B cell (primary cell): Measurements from ENCODE around the gene HDHD5. TPM values are rescaled to one million over a fixed set of nuclear protein-coding genes. Genes with fewer than 3 reads are reported as not detected.

Experiments used
- ATAC-seq: fragments of 200-7000 bp; cut with Tn5 transposase; one replicate; pipeline ENCODE4 v1.10.0; 2021; ENCODE audit warnings: low read depth, mild to moderate bottlenecking, moderate number of reproducible peaks, moderate library complexity
- CTCF ChIA-PET: fragments of 350-600 bp; sonication (Branson Sonifier 250); formaldehyde crosslinking; loops from one replicate; lab custom pipeline; 2021; ENCODE audit warnings: antibody characterized with exemption, inconsistent platforms; lab: Charles Lee
- POLR2A ChIA-PET: fragments of 350-600 bp; sonication (Branson Sonifier 250); formaldehyde crosslinking; loops from one replicate; lab custom pipeline; 2021; ENCODE audit warnings: antibody characterized with exemption; lab: Charles Lee
- DNase-seq: peaks from one replicate; pipeline ENCODE4 v3.0.0; 2013
- H2AFZ ChIP-seq: 2 replicates; pipeline ENCODE4 v1.6.1; 2012; ENCODE audit warnings: mild to moderate bottlenecking, low read depth, low read length; ENCODE audit not compliant: insufficient read depth, poor library complexity, severe bottlenecking
- H3K27ac ChIP-seq, 2 donors: 1 replicate in 1 of 2; 2 replicates in 1 of 2; pipeline ENCODE4 v1.5.1; 2012 to 2013; ENCODE audit warnings: low read length in 2 of 2, mild to moderate bottlenecking in 2 of 2, moderate library complexity in 1 of 2
- H3K27me3 ChIP-seq, 4 experiments: fragments of 200-600 bp in 1 of 4; sonication (generic) in 1 of 4; replicated peaks in 1 of 4; 1 replicate in 2 of 4; 2 replicates in 2 of 4; pipeline versions ENCODE4 v1.6.1 to v1.7.0; 2013 to 2016; ENCODE audit warnings: low read length in 3 of 4, mild to moderate bottlenecking in 2 of 4, mixed read lengths in 1 of 4, moderate library complexity in 1 of 4; ENCODE audit not compliant: insufficient read depth in 4 of 4, control insufficient read depth in 3 of 4; ENCODE audit errors: control extremely low read depth in 1 of 4
- H3K36me3 ChIP-seq, 2 experiments: replicated peaks in 1 of 2; 1 replicate in 1 of 2; 2 replicates in 1 of 2; pipeline versions ENCODE4 v1.6.1 to v1.7.1; 2013; ENCODE audit warnings: low read length in 1 of 2; ENCODE audit not compliant: insufficient read depth in 2 of 2, control insufficient read depth in 1 of 2; ENCODE audit errors: control extremely low read depth in 1 of 2, extremely low read depth in 1 of 2
- H3K4me1 ChIP-seq, 2 donors: fragments of 200-600 bp in 1 of 2; sonication (generic) in 1 of 2; 1 replicate in 1 of 2; 2 replicates in 1 of 2; pipeline versions ENCODE4 v1.5.1 to v1.6.1; 2013 to 2017; ENCODE audit warnings: low read length in 2 of 2; ENCODE audit not compliant: control insufficient read depth in 2 of 2, insufficient read depth in 2 of 2
- H3K4me2 ChIP-seq: replicated peaks from 2 replicates; pipeline ENCODE3; 2012; ENCODE audit warnings: mild to moderate bottlenecking, low read depth, low read length; ENCODE audit not compliant: poor library complexity, severe bottlenecking
- H3K4me3 ChIP-seq, 5 experiments: fragments of 200-600 bp in 1 of 5; sonication (generic) in 1 of 5; 1 replicate in 3 of 5; 2 replicates in 2 of 5; pipeline versions ENCODE4 v1.5.1 to v1.7.0; 2011 to 2016; ENCODE audit warnings: low read length in 4 of 5, mild to moderate bottlenecking in 4 of 5, low read depth in 2 of 5, control low read depth in 1 of 5, moderate library complexity in 1 of 5; ENCODE audit not compliant: insufficient read depth in 1 of 5; ENCODE audit errors: control extremely low read depth in 1 of 5, extremely low read depth in 1 of 5
- H3K79me2 ChIP-seq: fragments of 200-600 bp; sonication (generic); one replicate; pipeline ENCODE4 v1.6.0; 2016; ENCODE audit warnings: low read length; ENCODE audit not compliant: control insufficient read depth, insufficient read depth
- H3K9ac ChIP-seq: fragments of 200-600 bp; sonication (generic); 2 replicates; pipeline ENCODE4 v1.6.1; 2017; ENCODE audit warnings: mild to moderate bottlenecking, low read length, moderate library complexity
- H3K9me3 ChIP-seq, 3 donors: one replicate each; pipeline versions ENCODE4 v1.6.1 to v1.7.1; 2013; ENCODE audit warnings: low read length in 2 of 3; ENCODE audit not compliant: control insufficient read depth in 2 of 3, insufficient read depth in 1 of 3; ENCODE audit errors: control extremely low read depth in 1 of 3
- H4K20me1 ChIP-seq: 2 replicates; pipeline ENCODE4 v1.6.0; 2012; ENCODE audit warnings: mild to moderate bottlenecking, low read length; ENCODE audit not compliant: insufficient read depth, control insufficient read depth, poor library complexity, severe bottlenecking
- H3K27ac Mint-ChIP-seq: one replicate; pipeline ENCODE4 v1.8.0; 2021; ENCODE audit warnings: mixed read lengths
- H3K27me3 Mint-ChIP-seq: one replicate; pipeline ENCODE4 v1.8.0; 2021; ENCODE audit warnings: mixed read lengths
- H3K4me1 Mint-ChIP-seq: one replicate; pipeline ENCODE4 v1.8.0; 2021; ENCODE audit warnings: mixed read lengths
- H3K4me3 Mint-ChIP-seq: one replicate; pipeline ENCODE4 v1.8.0; 2021; ENCODE audit warnings: mixed read lengths
- H3K9me3 Mint-ChIP-seq: one replicate; pipeline ENCODE4 v1.8.0; 2022; ENCODE audit warnings: mixed read lengths; ENCODE audit not compliant: insufficient read depth
- CTCF ChIP-seq: fragments of 200-600 bp; IDR thresholded peaks from one replicate; pipeline ENCODE4 v1.8.0; 2022; ENCODE audit warnings: antibody characterized with exemption, mild to moderate bottlenecking
- EZH2 ChIP-seq: IDR thresholded peaks from 2 replicates; pipeline ENCODE4 v1.6.1; 2012; ENCODE audit warnings: borderline replicate concordance, low read depth, mild to moderate bottlenecking, moderate library complexity, low read length; ENCODE audit not compliant: insufficient read depth, poor library complexity, severe bottlenecking
- WGBS: methylation state at CpG from one replicate; pipeline ENCODE4 v1.1.5; 2013; ENCODE audit warnings: missing lambda C conversion rate; ENCODE audit not compliant: insufficient coverage; 5-methylcytosine and 5-hydroxymethylcytosine counted together
- intact Hi-C: fragments of 100-400 bp; cut with micrococcal nuclease; formaldehyde crosslinking; loops from one replicate; pipeline ENCODE4 v1.10.0; 2022
- polyA plus RNA-seq: library from polyadenylated mRNA; depleted of rRNA; stranded (reverse); fragments of >200 nt; gene quantifications from 2 replicates; pipeline ENCODE4 v1.2.3, GENCODE V29; 2012
- total RNA-seq, 2 donors: library from RNA; stranded (reverse); fragments of 120-200 nt in 1 of 2; gene quantifications; 1 replicate in 1 of 2; 2 replicates in 1 of 2; pipeline versions ENCODE4 v1.2.3 to v1.2.4, GENCODE V29; 2013 to 2022

The HDHD5 gene
- total and polyA plus RNA-seq, 2 donors (not counting 1 experiment from before 2014, with no cell fraction given): 17.7 to 37.7 TPM

- intact Hi-C loops: no loop called here
- CTCF ChIA-PET: no interaction called here
- TF ChIP-seq CTCF (no peak), EZH2 (no peak)
Observed at GRCh38 chr22:17199003-17199731, 40.1 kb upstream of the HDHD5 start.

GRCh38 chr22:17198170-17199002 is 39.3 kb upstream of the HDHD5 start:
- Histone ChIP-seq H4K20me1 (peaks cover 40% of the 10 kb centered on the region), H3K4me1 (no peaks in the 10 kb centered on the region), H3K27me3 (no peaks in the 10 kb centered on the region), H3K4me3 (no peak overlapping the region), H2AFZ (no peak overlapping the region), H3K9ac (no peak overlapping the region), H3K9me3 (no peaks in the 10 kb centered on the region), H3K36me3 (peaks cover 5 to 39% of the 10 kb centered on the region in 2 experiments), H3K27ac (no peak overlapping the region), H3K4me2 (no peak overlapping the region), H3K79me2 (peaks cover 10% of the 10 kb centered on the region)
- Mint-ChIP-seq H3K4me3 (no peak overlapping the region), H3K4me1 (no peaks in the 10 kb centered on the region), H3K27ac (no peak overlapping the region), H3K9me3 (no peaks in the 10 kb centered on the region), H3K27me3 (no peaks in the 10 kb centered on the region)
- ChIA-PET CTCF (no interaction called here), POLR2A (no interaction called here)
- no peak for TF ChIP-seq EZH2
- TF ChIP-seq CTCF: no peak
- ATAC-seq: no peak
- intact Hi-C loops: no loop called here
- no peak for DNase-seq
- 96% methylated on average over 28 of the region's 29 CpGs for WGBS

More at GRCh38 chr22:17199003-17199731, 40.1 kb upstream of the HDHD5 start:
- no peaks in the 10 kb centered on the region for H3K9me3 ChIP-seq
- H3K4me1 ChIP-seq: no peaks in the 10 kb centered on the region
- no peak overlapping the region for H3K4me3 ChIP-seq
- POLR2A ChIA-PET: no interaction called here
- no peaks in the 10 kb centered on the region for H3K27me3 Mint-ChIP-seq
- peaks cover 5 to 47% of the 10 kb centered on the region in 2 experiments for H3K36me3 ChIP-seq
- H4K20me1 ChIP-seq: peaks cover 48% of the 10 kb centered on the region
- no peak overlapping the region for H2AFZ ChIP-seq
- no peaks in the 10 kb centered on the region for H3K9me3 Mint-ChIP-seq
- 96% methylated on average over 13 of the region's 20 CpGs for WGBS
- peaks cover 15% of the 10 kb centered on the region for H3K79me2 ChIP-seq
- no peak overlapping the region for H3K4me2 ChIP-seq
- ATAC-seq: no peak
- no peak overlapping the region for H3K27ac Mint-ChIP-seq
- no peak for DNase-seq
- no peak overlapping the region for H3K27ac ChIP-seq
- no peak overlapping the region for H3K9ac ChIP-seq
- no peaks in the 10 kb centered on the region for H3K27me3 ChIP-seq
- H3K4me1 Mint-ChIP-seq: no peaks in the 10 kb centered on the region
- H3K4me3 Mint-ChIP-seq: no peak overlapping the region
